Measurements from ENCODE around the gene CNTNAP2. TPM values are rescaled to one million over a fixed set of nuclear protein-coding genes. Genes with fewer than 3 reads are reported as not detected.
A peak's percentile ranks its signal among the peaks of the same experiment; 100 is the strongest.

Gene CNTNAP2
- total and polyA plus RNA-seq, 2 of the 4 experiments (the other 2 are of a cell fraction) = not detected

DNA sequence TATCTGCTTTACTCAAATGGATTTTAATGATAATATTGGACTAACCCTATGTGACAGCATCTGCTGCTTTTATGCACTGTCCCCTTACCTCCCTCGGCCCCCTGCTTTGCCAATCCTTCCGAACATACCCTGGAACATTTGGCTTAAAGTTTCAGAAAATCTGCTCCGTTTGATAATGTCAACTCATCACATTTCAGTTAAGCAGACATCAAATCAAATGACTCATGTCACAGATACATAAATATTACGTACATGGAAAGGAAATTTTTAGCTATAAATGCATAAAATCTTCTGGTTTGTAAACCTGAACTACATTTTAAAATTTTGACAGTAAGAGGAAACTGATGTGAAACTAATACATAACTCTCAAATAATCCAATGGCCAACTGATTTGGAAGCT, 98.2 kb downstream of the CNTNAP2 start:
- ChIA-PET CTCF (no interaction called here), POLR2A (ENCODE audit: unreplicated experiment) (no interaction called here)
- Histone ChIP-seq H3K27me3 (ENCODE audit: control insufficient read depth, insufficient read depth, low read length) (no peaks in the 10 kb centered on the region), H3K9me1 (ENCODE audit: insufficient read depth, low read length) (no peaks in the 10 kb centered on the region), H4K20me1 (ENCODE audit: insufficient read depth, low read length) (no peaks in the 10 kb centered on the region), H3K56ac (ENCODE audit: extremely low read depth, insufficient read depth, low read length) (no peak overlapping the region), H2BK20ac (ENCODE audit: low read depth, low read length) (no peak overlapping the region), H3K36me3 (ENCODE audit: control insufficient read depth, insufficient read depth, low read length) (no peaks in the 10 kb centered on the region), H3K4me3 (ENCODE audit: insufficient read depth, low read depth, low read length) (no peak overlapping the region), H3K27ac (ENCODE audit: insufficient read depth, low read length) (no peak overlapping the region), H2AFZ (replicated peaks; ENCODE audit: low read length, poor library complexity) (no peak overlapping the region), H3K9me3 (ENCODE audit: control insufficient read depth, insufficient read depth, low read length) (peaks cover 5% of the 10 kb centered on the region), H3K4me2 (ENCODE audit: low read depth, low read length) (no peak overlapping the region), H2AK5ac (ENCODE audit: low read depth, low read length) (no peak overlapping the region), H3K18ac (ENCODE audit: low read depth, low read length) (no peak overlapping the region), H4K8ac (ENCODE audit: low read depth in 2 of 2, low read length in 2 of 2) (no peak overlapping the region), H3K4ac (ENCODE audit: low read depth, low read length) (no peak overlapping the region), H4K5ac (ENCODE audit: low read depth, low read length) (no peak overlapping the region), H3K9ac (ENCODE audit: low read depth, low read length) (no peak overlapping the region), H3K4me1 (ENCODE audit: control insufficient read depth, insufficient read depth, low read length) (no peaks in the 10 kb centered on the region), H4K91ac (ENCODE audit: insufficient read depth, low read depth, low read length) (no peak overlapping the region), H2BK120ac (ENCODE audit: low read depth, low read length) (no peak overlapping the region), H3K14ac (replicated peaks; ENCODE audit: low read depth, low read length) (no peak overlapping the region), H2AK9ac (replicated peaks; ENCODE audit: low read depth, low read length, poor library complexity) (no peak overlapping the region), H2BK5ac (ENCODE audit: low read depth, low read length, poor library complexity, severe bottlenecking) (no peak overlapping the region), H2BK15ac (ENCODE audit: low read depth, low read length) (no peak overlapping the region), H3K23ac (ENCODE audit: low read depth, low read length) (no peak overlapping the region), H3K79me1 (ENCODE audit: low read depth in 1 of 2, low read length in 2 of 2) (no peaks in the 10 kb centered on the region)
- TF ChIP-seq MAFK (IDR thresholded peaks at IDR 0.05; ENCODE audit: low read depth, low read length) = peak; percentile 77
- TF ChIP-seq RCOR1 (IDR thresholded peaks at IDR 0.05; ENCODE audit: insufficient replicate concordance, low read length) = no peak
- no peak for TF ChIP-seq RFX5 (IDR thresholded peaks at IDR 0.05; ENCODE audit: low read depth, low read length)
- in situ Hi-C loops (cut with MboI; ENCODE audit: low sequenced_read_pairs) (no loop called here), intact Hi-C loops (cut with micrococcal nuclease) (no loop called here), dilution Hi-C loops (cut with HindIII; ENCODE audit: low sequenced_read_pairs, unreplicated experiment) (no loop called here)
- no CpG with 5 or more reads among the region's 4 CpGs for WGBS, 2 experiments (ENCODE audit: extremely low coverage in 2 of 2, insufficient read length in 1 of 2)
- no peak for ATAC-seq (ENCODE audit: low read depth)
- BruUV-seq (replicated peaks) = no TSS peak
- DNase-seq = no peak
